LNCaP clone FGC (cell line): ENCODE measurements around the gene ATP10B.
"Not testable (repeated sequence)": the region's sequence is repeated elsewhere in the genome, so short reads cannot be mapped to it uniquely, and the experiment has no call there.

Experiments
- DNase-seq: peaks from one replicate; pipeline ENCODE4 v3.0.0-alpha.2; 2011; ENCODE audit warnings: low read depth
- H3K4me3 ChIP-seq: 2 replicates; pipeline ENCODE4 v1.5.1; 2011; ENCODE audit warnings: mild to moderate bottlenecking, low read depth, low read length, control low read depth
- TF ChIP-seq, protein P1 (sequence below): IDR thresholded peaks from 2 replicates; pipeline ENCODE4 v1.5.1; 2012; ENCODE audit warnings: mild to moderate bottlenecking; ENCODE audit not compliant: control insufficient read depth, insufficient read depth; ENCODE audit errors: extremely low read depth

Gene ATP10B

GRCh38 chr5:160824301-160825001, 27.6 kb downstream of the ATP10B start:
- TF ChIP-seq, protein P1, sequence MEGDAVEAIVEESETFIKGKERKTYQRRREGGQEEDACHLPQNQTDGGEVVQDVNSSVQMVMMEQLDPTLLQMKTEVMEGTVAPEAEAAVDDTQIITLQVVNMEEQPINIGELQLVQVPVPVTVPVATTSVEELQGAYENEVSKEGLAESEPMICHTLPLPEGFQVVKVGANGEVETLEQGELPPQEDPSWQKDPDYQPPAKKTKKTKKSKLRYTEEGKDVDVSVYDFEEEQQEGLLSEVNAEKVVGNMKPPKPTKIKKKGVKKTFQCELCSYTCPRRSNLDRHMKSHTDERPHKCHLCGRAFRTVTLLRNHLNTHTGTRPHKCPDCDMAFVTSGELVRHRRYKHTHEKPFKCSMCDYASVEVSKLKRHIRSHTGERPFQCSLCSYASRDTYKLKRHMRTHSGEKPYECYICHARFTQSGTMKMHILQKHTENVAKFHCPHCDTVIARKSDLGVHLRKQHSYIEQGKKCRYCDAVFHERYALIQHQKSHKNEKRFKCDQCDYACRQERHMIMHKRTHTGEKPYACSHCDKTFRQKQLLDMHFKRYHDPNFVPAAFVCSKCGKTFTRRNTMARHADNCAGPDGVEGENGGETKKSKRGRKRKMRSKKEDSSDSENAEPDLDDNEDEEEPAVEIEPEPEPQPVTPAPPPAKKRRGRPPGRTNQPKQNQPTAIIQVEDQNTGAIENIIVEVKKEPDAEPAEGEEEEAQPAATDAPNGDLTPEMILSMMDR, result no peak
- no peak for DNase-seq
- no peak overlapping the region for H3K4me3 ChIP-seq

- not testable (repeated sequence) for DNase-seq, H3K4me3 ChIP-seq
These were observed 39.0 kb downstream of the ATP10B start for GRCh38 chr5:160812996-160813395.

- TF ChIP-seq, protein P1, result no peak
- DNase-seq, result no peak
- H3K4me3 ChIP-seq, result no peak overlapping the region
These were observed 46.6 kb downstream of the ATP10B start for GRCh38 chr5:160805376-160805775.

- DNase-seq, result no peak
These were observed 49.4 kb downstream of the ATP10B start for GRCh38 chr5:160802592-160802991.

GRCh38 chr5:160800375-160801275, 51.4 kb downstream of the ATP10B start:
- no peak for DNase-seq
- TF ChIP-seq, protein P1, result no peak
- no peak overlapping the region for H3K4me3 ChIP-seq

More at GRCh38 chr5:160802592-160802991, 49.4 kb downstream of the ATP10B start:
- H3K4me3 ChIP-seq, result no peak overlapping the region
- TF ChIP-seq, protein P1, result peak; percentile 32; the same call in 1 of the 2 replicates

- no peak for DNase-seq
- TF ChIP-seq, protein P1, result no peak
- no peak overlapping the region for H3K4me3 ChIP-seq
These were observed 52.8 kb downstream of the ATP10B start for GRCh38 chr5:160799184-160799583.

DNA sequence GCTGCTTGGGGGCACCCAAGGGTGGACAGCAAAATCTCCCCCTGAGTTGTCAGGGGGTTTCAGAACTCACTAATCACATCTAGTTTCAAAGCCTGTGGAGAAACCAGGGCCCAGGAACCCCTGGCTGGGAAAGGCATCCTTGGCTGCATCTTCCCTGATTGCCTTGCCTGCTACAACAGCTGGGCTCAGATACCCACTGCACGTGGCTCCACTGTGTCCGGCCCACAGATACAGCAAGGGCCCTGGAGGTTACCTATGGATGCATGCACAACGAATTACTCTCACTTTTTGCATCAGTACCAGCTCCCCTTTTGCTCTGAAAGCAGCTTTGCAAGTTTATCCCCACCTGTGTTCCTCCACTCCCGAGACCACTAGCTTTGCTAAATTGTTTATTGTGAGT, 55.0 kb downstream of the ATP10B start:
- no peak for DNase-seq
- TF ChIP-seq, protein P1, result no peak
- no peak overlapping the region for H3K4me3 ChIP-seq
